Testis (tissue), 3 donors: ENCODE results near the gene CBLC. TPM values are rescaled to one million over a fixed set of nuclear protein-coding genes. Genes with fewer than 3 reads are reported as not detected.

ENCODE experiments used
- DNase-seq: peaks from one replicate; pipeline ENCODE4 v3.0.0-alpha.2; 2019
- H3K27ac ChIP-seq, 2 donors: fragments of 200-600 bp; sonication (generic); one replicate each; pipeline ENCODE4 v1.5.1; 2019
- H3K27me3 ChIP-seq: fragments of 200-600 bp; sonication (generic); one replicate; pipeline ENCODE4 v1.5.1; 2019
- H3K36me3 ChIP-seq: fragments of 200-600 bp; sonication (generic); one replicate; pipeline ENCODE4 v1.5.1; 2017; ENCODE audit warnings: low read depth; ENCODE audit errors: missing control alignments
- H3K4me1 ChIP-seq: fragments of 200-600 bp; sonication (generic); one replicate; pipeline ENCODE4 v1.5.1; 2019
- H3K4me3 ChIP-seq, 2 donors: fragments of 200-600 bp; sonication (generic); one replicate each; pipeline ENCODE4 v1.5.1; 2017 to 2019
- H3K9me3 ChIP-seq: fragments of 200-600 bp; sonication (generic); one replicate; pipeline ENCODE4 v1.5.1; 2017
- CTCF ChIP-seq, 3 experiments: fragments of 450-650 bp in 2 of 3; fragments of 200-600 bp in 1 of 3; sonication (generic) in 1 of 3; IDR thresholded peaks; one replicate each; pipeline ENCODE4 v1.5.1; 2016 to 2019; ENCODE audit warnings: antibody characterized with exemption in 3 of 3, mild to moderate bottlenecking in 2 of 3, moderate library complexity in 1 of 3
- POLR2A ChIP-seq: fragments of 450-650 bp; IDR thresholded peaks from one replicate; pipeline ENCODE4 v1.6.1; 2017; ENCODE audit warnings: antibody characterized with exemption, mild to moderate bottlenecking, moderate library complexity
- WGBS, 2 donors: methylation state at CpG; one replicate each; pipeline ENCODE4 v1.1.5; 2018; 5-methylcytosine and 5-hydroxymethylcytosine counted together
- intact Hi-C: fragments of 100-400 bp; cut with DNase I; formaldehyde crosslinking; loops from one replicate; pipeline ENCODE4 v1.15.1; 2023; ENCODE audit warnings: low total_unique reads
- polyA plus RNA-seq: library from polyadenylated mRNA; stranded (reverse); fragments of 350-450 nt; fragmentation: Illumina TruSeq; extraction: RNeasy Lipid Tissue Mini Kit (QIAGEN cat#74804); gene quantifications from one replicate; pipeline ENCODE4 v1.2.3, GENCODE V29; 2014; ENCODE audit warnings: low read depth, low replicate concordance; ENCODE audit not compliant: insufficient read depth
- total RNA-seq, 2 donors: library from RNA; depleted of rRNA; stranded (reverse); fragments of >200 nt; gene quantifications; one replicate each; pipeline ENCODE4 v1.2.3, GENCODE V29; 2016

Gene CBLC
- total and polyA plus RNA-seq, 3 donors from 2014 or later = 1.9 to 6.9 (median 4.9) TPM

- DNase-seq = no peak
- no peaks in the 10 kb centered on the region for H3K27me3 ChIP-seq
- H3K4me3 ChIP-seq = no peak overlapping the region
- no peak for TF ChIP-seq CTCF (IDR thresholded peaks at IDR 0.05)
- TF ChIP-seq POLR2A = no peak
- peaks cover 10% of the 10 kb centered on the region for H3K4me1 ChIP-seq
- H3K36me3 ChIP-seq = no peaks in the 10 kb centered on the region
- 92 to 93% methylated on average over 9 to 16 of the region's 16 CpGs for WGBS, 2 donors
- H3K9me3 ChIP-seq = no peaks in the 10 kb centered on the region
- intact Hi-C loops = no loop called here
- no peak overlapping the region for H3K27ac ChIP-seq
These were observed 36.3 kb downstream of the CBLC start for GRCh38 chr19:44813841-44814470.

- intact Hi-C loops = no loop called here
- WGBS, 2 donors = 89 to 94% methylated on average over 15 to 17 of the region's 17 CpGs
- Histone ChIP-seq H3K27ac (no peak overlapping the region), H3K4me3 (no peak overlapping the region), H3K36me3 (no peaks in the 10 kb centered on the region), H3K4me1 (peaks cover 5% of the 10 kb centered on the region), H3K27me3 (no peaks in the 10 kb centered on the region), H3K9me3 (no peaks in the 10 kb centered on the region)
- TF ChIP-seq CTCF (IDR thresholded peaks at IDR 0.05) (no peak), POLR2A (no peak)
- no peak for DNase-seq
These were observed 36.8 kb downstream of the CBLC start for GRCh38 chr19:44814517-44814916.

- Histone ChIP-seq H3K27ac (no peak overlapping the region), H3K9me3 (no peaks in the 10 kb centered on the region), H3K36me3 (no peaks in the 10 kb centered on the region), H3K4me1 (peaks cover 9% of the 10 kb centered on the region), H3K27me3 (no peaks in the 10 kb centered on the region), H3K4me3 (no peak overlapping the region)
- 73 to 83% methylated on average over 2 of the region's 2 CpGs for WGBS, 2 donors
- intact Hi-C loops = no loop called here
- TF ChIP-seq CTCF (IDR thresholded peaks at IDR 0.05) = no peak
- TF ChIP-seq POLR2A = no peak
- DNase-seq = no peak
These were observed 38.6 kb downstream of the CBLC start for GRCh38 chr19:44816301-44816700.

- H3K27me3 ChIP-seq = no peaks in the 10 kb centered on the region
- H3K36me3 ChIP-seq = no peaks in the 10 kb centered on the region
- 86 to 91% methylated on average over 6 to 8 of the region's 8 CpGs for WGBS, 2 donors
- peaks cover 9% of the 10 kb centered on the region for H3K4me1 ChIP-seq
- intact Hi-C loops = no loop called here
- no peak for DNase-seq
- no peak overlapping the region for H3K4me3 ChIP-seq
- TF ChIP-seq CTCF (IDR thresholded peaks at IDR 0.05) = no peak
- TF ChIP-seq POLR2A = no peak
- no peaks in the 10 kb centered on the region for H3K9me3 ChIP-seq
- no peak overlapping the region for H3K27ac ChIP-seq
These were observed 40.2 kb downstream of the CBLC start for GRCh38 chr19:44817725-44818465.
